Gastrocnemius medialis (tissue), 4 donors: ENCODE data around the gene CLEC4G. TPM values are rescaled to one million over a fixed set of nuclear protein-coding genes. Genes with fewer than 3 reads are reported as not detected.

Experiments used
- ATAC-seq, 2 donors: fragments of 150-250 bp; one replicate each; pipeline ENCODE4 v1.9.1; 2016
- DNase-seq, 2 donors: peaks; one replicate each; pipeline ENCODE4 v3.0.0-alpha.2; 2019
- H3K27ac ChIP-seq, 4 donors: fragments of 200-600 bp; sonication (generic); 1 replicate in 1 of 4; 2 replicates in 3 of 4; pipeline ENCODE4 v1.5.1; 2016 to 2018; ENCODE audit warnings: mild to moderate bottlenecking in 2 of 4, moderate library complexity in 1 of 4
- H3K27me3 ChIP-seq, 3 donors: fragments of 200-600 bp; sonication (generic) in 2 of 3; 1 replicate in 1 of 3; 2 replicates in 2 of 3; pipeline versions ENCODE4 v1.5.1 to v1.6.0; 2016 to 2019; ENCODE audit warnings: mild to moderate bottlenecking in 1 of 3, moderate library complexity in 1 of 3
- H3K36me3 ChIP-seq, 2 donors: fragments of 200-600 bp; sonication (generic) in 1 of 2; one replicate each; pipeline ENCODE4 v1.5.1; 2017 to 2018
- H3K4me1 ChIP-seq, 2 donors: fragments of 200-600 bp; sonication (generic) in 1 of 2; one replicate each; pipeline ENCODE4 v1.5.1; 2016 to 2017; ENCODE audit warnings: mild to moderate bottlenecking in 2 of 2
- H3K4me3 ChIP-seq, 4 donors: fragments of 200-600 bp; sonication (generic) in 3 of 4; 1 replicate in 1 of 4; 2 replicates in 3 of 4; pipeline ENCODE4 v1.5.1; 2016 to 2019; ENCODE audit warnings: mild to moderate bottlenecking in 2 of 4
- H3K9me3 ChIP-seq, 3 donors: fragments of 200-600 bp; sonication (generic) in 2 of 3; 1 replicate in 1 of 3; 2 replicates in 2 of 3; pipeline ENCODE4 v1.5.1; 2016 to 2019
- CTCF ChIP-seq, 5 experiments: fragments of 450-650 bp in 3 of 5; fragments of 200-600 bp in 2 of 5; sonication (generic) in 2 of 5; IDR thresholded peaks in 4 of 5; conservative IDR thresholded peaks in 1 of 5; 1 replicate in 4 of 5; 2 replicates in 1 of 5; pipeline ENCODE4 v1.5.1; 2016 to 2019; ENCODE audit warnings: antibody characterized with exemption in 5 of 5, mild to moderate bottlenecking in 3 of 5, moderate library complexity in 3 of 5
- POLR2A ChIP-seq, 2 donors: fragments of 450-650 bp; IDR thresholded peaks; one replicate each; pipeline ENCODE4 v1.6.1; 2017; ENCODE audit warnings: antibody characterized with exemption in 2 of 2, mild to moderate bottlenecking in 2 of 2, moderate library complexity in 2 of 2
- in situ Hi-C, 4 donors: fragments of 200-750 bp; cut with MboI; loops; one replicate each; pipeline versions ENCODE4 v1.15.0 to v1.8.0; 2017; ENCODE audit warnings: low sequenced_read_pairs in 4 of 4
- intact Hi-C: fragments of 100-400 bp; cut with DNase I; formaldehyde crosslinking; loops from one replicate; pipeline ENCODE4 v1.15.1; 2023; ENCODE audit warnings: low total_unique reads
- total RNA-seq, 4 donors: library from RNA; depleted of rRNA; stranded (reverse); fragments of >200 nt; gene quantifications; one replicate each; pipeline versions ENCODE4 v1.1.0 to v1.2.3, GENCODE V29; 2016

CLEC4G gene
- total RNA-seq, 4 donors from 2014 or later: 0.86 TPM; not detected in 3

- no peaks in the 10 kb centered on the region for H3K4me1 ChIP-seq
- H3K27me3 ChIP-seq: peaks cover 3 to 16% (median 16%) of the 10 kb centered on the region in 3 donors
- H3K9me3 ChIP-seq: no peaks in the 10 kb centered on the region
- DNase-seq (no peak), ATAC-seq (no peak)
- intact Hi-C loops: no loop called here
- H3K36me3 ChIP-seq: no peaks in the 10 kb centered on the region
- no peak overlapping the region for H3K27ac ChIP-seq
- in situ Hi-C loops: no loop called here
- TF ChIP-seq CTCF (IDR thresholded peaks at IDR 0.05 in 4 of 5, conservative IDR thresholded peaks at IDR 0.05 in 1 of 5) (no peak), POLR2A (IDR thresholded peaks at IDR 0.05) (no peak)
- H3K4me3 ChIP-seq: no peak overlapping the region
Observed at GRCh38 chr19:7690779-7691258, 41.1 kb downstream of the CLEC4G start.

DNA sequence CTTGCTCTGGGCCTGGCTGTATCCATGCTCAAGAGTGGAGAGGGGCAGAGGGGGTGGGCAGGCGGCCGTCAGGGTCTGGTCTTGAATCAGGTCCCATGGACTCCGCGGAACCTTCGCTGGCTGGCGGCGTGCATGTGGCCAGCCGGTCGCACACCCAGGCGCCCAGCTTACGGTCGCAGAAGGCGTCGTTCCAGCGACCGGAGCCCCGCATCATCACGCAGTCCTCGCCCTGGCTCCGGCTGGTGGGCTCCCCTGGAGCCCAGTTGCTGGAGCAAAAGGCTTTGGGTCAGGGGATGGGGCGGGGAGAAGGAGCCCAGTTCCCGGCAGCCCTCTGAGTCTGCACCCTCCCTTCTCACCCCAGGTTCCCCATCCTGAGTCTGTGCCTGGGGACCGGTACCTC lies 42.7 kb downstream of the CLEC4G start:
- H3K27ac ChIP-seq: no peak overlapping the region
- TF ChIP-seq POLR2A (IDR thresholded peaks at IDR 0.05) (no peak), CTCF (IDR thresholded peaks at IDR 0.05 in 4 of 5, conservative IDR thresholded peaks at IDR 0.05 in 1 of 5) (no peak)
- peaks cover 3 to 16% (median 12%) of the 10 kb centered on the region in 3 donors for H3K27me3 ChIP-seq
- H3K4me1 ChIP-seq: no peaks in the 10 kb centered on the region
- intact Hi-C loops: loop anchor here (10.0 kb wide), 1 partner anchor 334 kb away; no protein-coding TSS in a partner anchor
- no peaks in the 10 kb centered on the region for H3K9me3 ChIP-seq
- no peak for ATAC-seq
- no peak overlapping the region for H3K4me3 ChIP-seq
- DNase-seq: no peak
- in situ Hi-C loops: no loop called here
- peaks cover 0 to 4% of the 10 kb centered on the region in 2 donors for H3K36me3 ChIP-seq

GRCh38 chr19:7687177-7687576 lies 44.7 kb downstream of the CLEC4G start:
- DNase-seq (no peak), ATAC-seq (no peak)
- no peaks in the 10 kb centered on the region for H3K4me1 ChIP-seq
- no peak overlapping the region for H3K4me3 ChIP-seq
- H3K27ac ChIP-seq: no peak overlapping the region
- H3K27me3 ChIP-seq: peaks cover 3 to 16% (median 12%) of the 10 kb centered on the region in 3 donors
- no peak for TF ChIP-seq POLR2A (IDR thresholded peaks at IDR 0.05)
- no peak for TF ChIP-seq CTCF (IDR thresholded peaks at IDR 0.05 in 4 of 5, conservative IDR thresholded peaks at IDR 0.05 in 1 of 5)
- peaks cover 0 to 22% of the 10 kb centered on the region in 2 donors for H3K36me3 ChIP-seq
- H3K9me3 ChIP-seq: no peaks in the 10 kb centered on the region
- in situ Hi-C loops: no loop called here
- intact Hi-C loops: loop anchor here (10.0 kb wide), 1 partner anchor 332 kb away; no protein-coding TSS in a partner anchor

GRCh38 chr19:7685546-7686445 lies 46.1 kb downstream of the CLEC4G start:
- Histone ChIP-seq H3K36me3 (peaks cover 0 to 22% of the 10 kb centered on the region in 2 donors), H3K27ac (no peak overlapping the region), H3K4me1 (peaks cover 4 to 9% of the 10 kb centered on the region in 2 donors), H3K4me3 (no peak overlapping the region), H3K9me3 (no peaks in the 10 kb centered on the region), H3K27me3 (peaks cover 3 to 16% (median 8%) of the 10 kb centered on the region in 3 donors)
- intact Hi-C loops (loop anchor here (10.0 kb wide), 1 partner anchor 331 kb away; no protein-coding TSS in a partner anchor), in situ Hi-C loops (no loop called here)
- ATAC-seq: no peak
- DNase-seq: no peak
- TF ChIP-seq CTCF (IDR thresholded peaks at IDR 0.05 in 4 of 5, conservative IDR thresholded peaks at IDR 0.05 in 1 of 5) (no peak), POLR2A (IDR thresholded peaks at IDR 0.05) (no peak)
